MG63 (cell line): ENCODE results near the gene ATOX1. TPM values are rescaled to one million over a fixed set of nuclear protein-coding genes. Genes with fewer than 3 reads are reported as not detected.
A peak's percentile ranks its signal among the peaks of the same experiment; 100 is the strongest.
"Not testable (repeated sequence)": the region's sequence is repeated elsewhere in the genome, so short reads cannot be mapped to it uniquely, and the experiment has no call there.

Experiments
- DNase-seq: peaks from one replicate; pipeline ENCODE4 v3.0.0-alpha.2; 2020
- H3K27me3 ChIP-seq: fragments of 250-450 bp; sonication (Bioruptor Pico); 2 replicates; pipeline ENCODE4 v1.5.1; 2020; ENCODE audit warnings: mild to moderate bottlenecking, moderate library complexity
- H3K36me3 ChIP-seq: fragments of 250-450 bp; sonication (Bioruptor Pico); 2 replicates; pipeline ENCODE4 v1.5.1; 2020; ENCODE audit warnings: mild to moderate bottlenecking, moderate library complexity
- H3K4me3 ChIP-seq: fragments of 250-450 bp; sonication (Bioruptor Pico); 2 replicates; pipeline ENCODE4 v1.5.1; 2020; ENCODE audit warnings: mild to moderate bottlenecking, moderate library complexity
- H3K9me3 ChIP-seq: fragments of 250-450 bp; sonication (Bioruptor Pico); 2 replicates; pipeline ENCODE4 v1.5.1; 2020; ENCODE audit warnings: mild to moderate bottlenecking, moderate library complexity
- total RNA-seq: library from RNA; depleted of rRNA; stranded (reverse); fragments of >200 nt; shearing (Covaris generic); gene quantifications from 2 replicates; pipeline ENCODE4 v1.2.3, GENCODE V29; 2014; ENCODE audit warnings: low replicate concordance; rRNA removed

The ATOX1 gene, protein sequence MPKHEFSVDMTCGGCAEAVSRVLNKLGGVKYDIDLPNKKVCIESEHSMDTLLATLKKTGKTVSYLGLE
- 69.5 and 138 TPM in 2 replicates for total RNA-seq

DNA sequence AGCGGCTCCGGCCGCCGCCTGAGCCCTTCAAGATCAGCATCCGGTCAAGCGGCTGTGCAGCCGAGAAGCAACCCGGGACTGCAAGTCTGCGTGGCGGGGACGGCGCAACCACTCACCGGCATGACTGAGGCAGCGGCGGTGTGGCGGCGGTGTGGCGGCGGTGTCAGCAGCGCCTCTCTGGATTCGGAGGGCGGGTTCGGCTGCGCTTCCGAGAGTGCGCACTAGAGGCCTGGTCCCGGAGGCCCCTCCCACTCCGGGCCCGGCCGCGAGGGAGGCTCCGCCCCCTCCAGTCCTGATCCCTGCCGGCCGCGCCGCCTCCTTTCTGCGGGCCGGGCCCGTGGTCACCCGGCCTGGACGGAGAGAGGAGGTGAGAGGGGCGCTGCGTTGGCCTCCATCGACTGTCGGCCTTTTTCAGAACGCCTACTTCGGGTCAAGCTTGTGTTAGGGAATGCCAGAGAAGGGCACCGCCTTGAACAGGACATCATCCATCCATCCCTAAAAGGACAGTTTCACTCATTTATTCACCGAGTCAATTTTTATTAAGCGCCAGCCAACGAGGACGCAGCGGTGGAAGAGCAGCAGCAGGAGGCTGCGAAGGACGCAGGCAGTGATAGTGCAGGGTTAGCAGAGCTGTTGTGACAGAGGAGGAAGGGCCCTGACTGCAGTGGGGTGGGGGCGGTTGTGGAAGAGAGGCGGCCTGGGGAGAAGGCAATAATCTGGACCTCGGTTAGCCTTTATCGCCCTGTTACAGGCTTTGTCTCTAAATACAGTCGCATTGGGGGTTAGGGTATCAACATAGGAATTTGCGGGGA lies at the start of gene ATOX1:
TSS of gene ATOX1 (minus strand) at position 202 of the 812 bp plus-strand sequence. CDS start at position 122, 80 bp downstream.
- DNase-seq, result peak; percentile 95
- Histone ChIP-seq H3K9me3 (no peaks in the 10 kb centered on the region), H3K4me3 (peak within 1 kb of the TSS; percentile 96), H3K27me3 (no peaks in the 10 kb centered on the region), H3K36me3 (peaks cover 16% of the 10 kb centered on the region)

DNA sequence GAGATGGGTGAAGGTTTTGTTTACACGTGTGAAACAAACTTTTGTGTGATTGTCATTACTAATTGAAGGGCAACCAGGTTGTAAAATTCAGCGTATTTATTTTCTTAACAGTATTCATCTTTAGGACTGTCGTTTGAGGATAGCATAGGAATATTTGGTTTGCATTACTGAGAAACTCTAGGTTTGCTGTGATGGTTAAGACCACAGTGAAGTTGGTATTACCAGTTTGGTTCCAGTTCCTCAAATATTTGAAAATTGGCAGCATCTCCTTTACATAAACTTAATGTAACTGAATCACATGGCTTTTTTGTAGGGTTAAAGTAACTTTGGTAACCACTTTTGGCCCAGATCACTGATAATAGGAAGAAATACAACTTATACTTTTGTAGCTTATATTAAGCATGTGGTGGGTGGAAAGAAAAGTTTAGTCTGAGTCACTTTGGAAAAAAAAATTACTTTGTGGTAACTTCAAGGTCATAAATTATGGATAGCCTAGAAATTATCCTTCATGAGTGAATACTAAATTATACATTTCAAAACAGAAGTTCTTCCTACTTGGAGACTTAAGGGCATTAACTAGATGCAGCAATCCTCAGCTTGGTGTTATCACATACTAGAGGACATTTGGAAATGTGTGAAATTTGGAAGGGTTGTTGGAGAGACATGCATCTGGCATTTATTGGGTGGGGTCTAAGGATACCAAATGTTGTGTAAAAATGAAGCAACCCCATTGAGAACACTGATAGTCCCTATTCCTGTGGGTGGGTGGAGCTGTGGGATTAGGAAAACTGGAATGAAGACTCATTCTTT lies 47.2 kb upstream of the ATOX1 start:
- no peaks in the 10 kb centered on the region for H3K27me3 ChIP-seq
- peaks cover 98% of the 10 kb centered on the region for H3K36me3 ChIP-seq
- 0 out of 2 replicates have a peak, but pooled peaks cover 2% of the 10 kb centered on the region for H3K9me3 ChIP-seq
- H3K4me3 ChIP-seq, result no peak overlapping the region
- no peak for DNase-seq

DNA sequence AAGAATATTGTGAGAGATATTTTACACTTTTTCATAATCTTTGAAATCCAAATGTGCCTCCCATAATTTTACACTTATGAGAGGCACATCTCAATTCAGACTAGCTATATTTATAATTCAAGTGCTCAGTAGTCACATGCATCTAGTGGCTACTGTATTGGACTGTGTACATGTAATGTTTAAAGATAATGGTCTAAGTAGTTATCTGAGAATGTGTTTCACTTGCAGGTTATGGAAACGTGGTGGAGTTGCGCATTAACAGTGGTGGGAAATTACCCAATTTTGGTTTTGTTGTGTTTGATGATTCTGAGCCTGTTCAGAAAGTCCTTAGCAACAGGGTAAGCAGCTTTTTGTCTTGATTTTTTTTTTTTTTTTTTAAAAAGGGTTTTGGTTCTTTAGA lies 42.1 kb upstream of the ATOX1 start:
- H3K36me3 ChIP-seq, result peaks cover 98% of the 10 kb centered on the region
- H3K4me3 ChIP-seq, result no peak overlapping the region
- no peaks in the 10 kb centered on the region for H3K27me3 ChIP-seq
- no peak for DNase-seq
- H3K9me3 ChIP-seq, result no peaks in the 10 kb centered on the region

DNA sequence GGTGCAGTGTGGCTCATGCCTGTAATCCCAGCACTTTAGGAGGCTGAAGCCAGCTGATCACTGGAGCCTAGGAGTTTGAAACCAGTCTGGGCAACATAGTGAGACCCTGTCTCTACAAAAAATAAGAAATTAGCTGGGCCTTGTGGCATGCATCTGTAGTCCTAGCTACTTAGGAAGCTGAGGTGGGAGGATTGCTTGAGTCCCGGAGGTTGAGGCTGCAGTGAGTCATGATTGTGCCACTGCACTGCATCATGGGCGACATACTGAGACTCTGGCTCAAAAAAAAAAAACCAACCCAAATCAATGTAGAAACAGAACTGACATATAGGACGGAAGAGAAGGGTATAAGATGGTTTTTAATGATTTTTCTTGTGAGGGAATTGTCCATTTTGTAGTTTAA lies 41.0 kb upstream of the ATOX1 start:
- no peaks in the 10 kb centered on the region for H3K27me3 ChIP-seq
- peak; percentile 26 for DNase-seq
- no peaks in the 10 kb centered on the region for H3K9me3 ChIP-seq
- no peak overlapping the region for H3K4me3 ChIP-seq
- H3K36me3 ChIP-seq, result peaks cover 98% of the 10 kb centered on the region

DNA sequence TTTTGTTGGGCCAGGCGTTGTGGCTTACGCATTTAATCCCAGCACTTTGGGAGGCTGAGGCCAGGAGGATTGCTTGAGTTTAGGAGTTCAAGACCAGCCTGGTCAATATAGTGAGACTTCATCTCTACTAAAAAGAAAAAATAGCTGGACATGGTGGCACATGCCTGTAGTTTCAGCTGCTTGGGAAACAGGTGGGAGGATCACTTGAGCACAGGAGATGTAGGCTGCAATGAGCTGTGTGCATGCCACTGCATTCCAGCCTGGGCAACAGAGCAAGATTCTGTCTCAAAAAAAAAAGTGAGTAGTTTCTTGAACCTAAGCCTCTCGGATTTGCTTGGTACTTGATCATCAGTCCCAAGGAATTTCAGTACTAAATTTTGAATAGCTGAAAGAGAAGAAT lies 40.2 kb upstream of the ATOX1 start:
- Histone ChIP-seq H3K27me3 (no peaks in the 10 kb centered on the region), H3K36me3 (peaks cover 98% of the 10 kb centered on the region), H3K4me3 (no peak overlapping the region), H3K9me3 (no peaks in the 10 kb centered on the region)
- no peak for DNase-seq

DNA sequence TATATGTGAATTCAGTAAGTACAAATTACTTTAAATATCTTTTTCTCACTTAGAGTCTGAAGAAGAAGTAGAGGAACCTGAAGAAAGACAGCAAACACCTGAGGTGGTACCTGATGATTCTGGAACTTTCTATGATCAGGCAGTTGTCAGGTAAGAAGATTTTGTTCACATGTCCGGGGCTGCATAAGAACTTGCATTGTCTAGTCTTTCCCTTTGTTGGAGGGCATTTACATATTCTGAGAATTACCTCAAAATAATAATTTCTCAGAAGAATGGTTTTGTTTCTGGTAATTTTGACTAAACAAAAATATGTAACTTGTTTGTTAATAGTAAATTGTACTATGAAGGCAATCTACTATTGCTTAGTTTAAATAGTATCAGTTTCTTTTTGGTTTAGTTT lies 37.0 kb upstream of the ATOX1 start:
- Histone ChIP-seq H3K27me3 (no peaks in the 10 kb centered on the region), H3K9me3 (no peaks in the 10 kb centered on the region), H3K4me3 (no peak overlapping the region), H3K36me3 (peaks cover 97% of the 10 kb centered on the region)
- no peak for DNase-seq

DNA sequence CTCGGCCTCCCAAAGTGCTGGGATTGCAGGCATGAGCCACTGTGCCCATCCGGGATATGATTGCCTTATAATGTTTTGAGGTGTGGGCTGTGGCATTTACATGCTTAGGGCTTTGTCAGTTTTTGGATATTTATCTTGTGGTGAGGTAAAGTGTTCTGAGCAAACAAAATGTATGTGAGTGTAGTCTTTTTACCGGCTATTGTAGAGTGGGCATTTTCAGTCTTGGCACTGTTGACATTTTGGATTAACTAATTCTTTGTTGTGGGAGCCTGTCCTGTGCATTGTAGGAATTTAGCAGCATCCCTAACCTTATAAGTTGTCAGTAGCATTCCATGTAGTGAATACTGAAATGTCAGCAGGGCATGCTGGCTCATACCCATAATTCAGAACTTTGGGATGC lies 34.9 kb upstream of the ATOX1 start:
- Histone ChIP-seq H3K36me3 (peaks cover 95% of the 10 kb centered on the region), H3K27me3 (no peaks in the 10 kb centered on the region)
- no peak for DNase-seq

DNA sequence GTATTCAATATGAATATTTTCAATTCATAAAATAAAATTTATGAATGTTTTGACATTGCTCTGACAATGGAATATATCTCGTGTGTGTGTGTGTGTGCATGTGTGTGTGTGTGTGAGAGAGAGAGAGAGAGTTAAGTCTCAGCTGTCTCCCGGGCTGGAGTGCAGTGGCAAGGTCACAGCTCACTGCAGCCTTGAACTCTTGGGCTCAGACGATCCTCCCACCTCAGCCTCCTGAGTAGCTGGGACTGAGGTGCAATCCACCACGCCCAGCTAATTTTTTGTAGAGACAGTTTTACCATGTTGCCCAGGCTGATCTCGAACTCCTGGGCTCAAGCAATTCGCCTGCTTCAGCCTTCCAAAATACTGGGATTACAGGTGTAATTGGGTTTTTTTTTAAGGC lies 29.4 kb upstream of the ATOX1 start:
- Histone ChIP-seq H3K9me3 (no peaks in the 10 kb centered on the region), H3K4me3 (no peak overlapping the region), H3K27me3 (no peaks in the 10 kb centered on the region), H3K36me3 (peaks cover 70% of the 10 kb centered on the region)
- no peak for DNase-seq

More for the DNA sequence above, 34.9 kb upstream of the ATOX1 start:
- H3K4me3 ChIP-seq, result no peak overlapping the region
- no peaks in the 10 kb centered on the region for H3K9me3 ChIP-seq

DNA sequence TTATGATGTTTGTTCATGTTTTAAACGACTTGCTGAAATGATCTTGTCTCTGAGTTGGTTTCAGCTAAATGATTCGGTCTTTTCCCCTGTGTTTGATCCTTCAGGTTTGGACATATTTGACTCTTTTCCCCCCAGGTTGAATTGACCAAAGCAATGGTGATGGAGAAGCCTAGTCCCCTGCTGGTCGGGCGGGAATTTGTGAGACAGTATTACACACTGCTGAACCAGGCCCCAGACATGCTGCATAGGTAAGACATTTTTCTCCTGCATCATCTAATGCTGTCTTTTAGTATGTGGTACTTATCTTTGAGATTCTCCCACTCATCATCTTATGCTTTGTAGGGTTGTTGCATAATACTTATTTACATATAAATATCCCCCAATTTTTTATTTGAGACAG lies 28.0 kb upstream of the ATOX1 start:
- Histone ChIP-seq H3K9me3 (no peaks in the 10 kb centered on the region), H3K36me3 (peaks cover 63% of the 10 kb centered on the region), H3K4me3 (no peak overlapping the region), H3K27me3 (no peaks in the 10 kb centered on the region)
- no peak for DNase-seq

DNA sequence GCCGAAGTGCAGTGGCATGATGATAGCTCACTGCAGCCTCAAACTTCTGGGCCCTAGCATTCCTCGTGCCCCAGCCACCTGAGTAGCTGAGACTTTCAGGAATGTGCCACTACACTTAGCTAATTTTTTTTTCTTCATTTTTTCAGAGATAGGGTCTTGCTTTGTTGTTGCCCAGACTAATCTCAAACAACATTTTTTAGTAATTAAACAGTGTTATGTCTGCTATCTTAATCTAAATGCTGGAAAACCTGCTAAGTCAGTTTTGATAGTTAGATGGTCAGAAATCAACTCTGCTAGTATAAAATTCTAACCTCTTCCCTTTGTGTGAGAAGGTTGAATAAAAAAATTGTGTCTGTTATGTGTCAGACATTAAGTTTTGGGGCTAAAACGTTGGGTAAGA lies 25.7 kb upstream of the ATOX1 start:
- Histone ChIP-seq H3K4me3 (no peak overlapping the region), H3K9me3 (no peaks in the 10 kb centered on the region), H3K27me3 (no peaks in the 10 kb centered on the region), H3K36me3 (peaks cover 59% of the 10 kb centered on the region)
- no peak for DNase-seq

DNA sequence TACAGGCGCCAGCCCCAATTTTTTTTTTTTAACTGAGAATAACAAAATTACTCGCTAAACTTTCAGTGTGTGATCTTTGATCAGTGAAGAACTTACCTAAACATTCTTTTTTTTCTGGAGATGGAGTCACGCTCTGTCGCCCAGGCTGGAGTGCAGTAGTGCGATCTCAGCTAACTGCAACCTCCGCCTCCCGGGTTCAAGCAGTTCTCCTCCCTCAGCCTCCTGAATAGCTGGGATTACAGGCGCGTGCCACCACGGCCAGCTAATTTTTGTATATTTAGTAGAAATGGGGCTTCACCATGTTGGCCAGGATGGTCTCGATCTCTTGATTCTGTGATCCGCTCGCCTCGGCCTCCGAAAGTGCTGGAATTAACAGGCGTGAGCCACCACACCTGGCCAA lies 25.2 kb upstream of the ATOX1 start:
- H3K36me3 ChIP-seq, result peaks cover 57% of the 10 kb centered on the region
- not testable (repeated sequence) for DNase-seq, H3K9me3 ChIP-seq, H3K27me3 ChIP-seq, H3K4me3 ChIP-seq

DNA sequence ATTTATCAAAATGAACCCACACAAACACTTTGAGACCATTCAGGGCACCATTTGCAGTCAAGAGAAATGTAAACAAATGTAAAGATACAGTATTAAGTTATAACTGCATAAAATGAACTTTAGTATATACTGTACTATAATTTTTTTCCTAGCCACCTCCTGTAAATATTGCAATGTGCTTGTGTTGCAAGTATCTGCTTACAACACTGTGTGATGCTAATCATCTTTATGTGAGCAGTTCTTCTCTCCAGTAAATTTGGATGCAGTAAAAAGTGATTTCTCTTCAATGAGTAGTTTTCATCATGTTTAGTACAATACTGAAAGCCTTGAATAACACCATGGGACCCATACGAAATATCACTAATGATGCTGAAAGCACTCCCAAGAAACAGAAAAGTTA lies 22.8 kb upstream of the ATOX1 start:
- Histone ChIP-seq H3K4me3 (no peak overlapping the region), H3K9me3 (no peaks in the 10 kb centered on the region), H3K36me3 (peaks cover 56% of the 10 kb centered on the region), H3K27me3 (no peaks in the 10 kb centered on the region)
- no peak for DNase-seq

DNA sequence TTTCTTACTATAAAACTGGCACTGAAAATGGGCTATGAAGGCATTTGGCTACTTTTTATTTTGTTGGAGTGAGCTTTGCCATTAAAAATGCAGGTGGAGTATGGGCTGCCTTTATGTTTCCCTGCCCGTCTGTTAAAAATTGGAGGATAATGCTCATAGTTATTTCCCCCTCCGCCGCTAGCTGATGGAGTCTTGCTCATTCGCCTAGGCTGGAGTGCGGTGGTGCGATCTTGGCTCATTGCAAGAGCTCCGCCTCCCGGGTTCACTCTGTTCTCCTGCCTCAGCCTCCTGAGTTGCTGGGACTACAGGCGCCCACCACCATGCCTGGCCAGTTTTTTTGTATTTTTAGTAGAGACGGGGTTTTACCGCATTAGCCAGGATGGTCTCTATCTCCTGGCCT lies 21.9 kb upstream of the ATOX1 start:
- Histone ChIP-seq H3K4me3 (no peak overlapping the region), H3K9me3 (no peaks in the 10 kb centered on the region), H3K36me3 (peaks cover 59% of the 10 kb centered on the region), H3K27me3 (no peaks in the 10 kb centered on the region)
- no peak for DNase-seq

DNA sequence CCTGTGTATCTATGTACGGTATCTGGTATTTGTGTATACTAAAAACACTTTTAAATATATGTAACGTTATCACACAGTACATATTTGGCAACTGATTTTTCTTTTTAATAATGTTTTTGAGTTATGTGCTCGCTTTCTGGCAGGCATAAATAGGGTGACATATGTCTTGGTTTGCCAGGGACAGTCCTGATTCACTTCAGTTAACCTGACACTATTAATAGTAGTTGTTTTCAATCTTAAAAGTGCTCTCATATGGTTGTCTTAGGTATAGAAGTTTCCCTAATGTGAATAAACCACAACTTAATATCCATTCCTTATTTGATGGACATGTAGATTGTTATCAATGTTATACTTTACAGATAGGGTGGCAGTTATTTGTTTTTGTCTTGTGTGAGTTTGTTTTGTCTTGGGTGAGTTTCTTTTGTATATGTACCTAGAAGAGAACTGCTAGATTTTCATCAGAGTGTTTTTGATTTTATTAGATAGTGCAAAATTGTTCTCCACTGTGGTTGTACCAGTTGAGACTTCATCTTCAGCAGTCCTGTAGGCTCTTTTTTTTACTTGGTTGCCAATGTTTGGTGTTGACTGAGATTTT lies 21.2 kb upstream of the ATOX1 start:
- Histone ChIP-seq H3K27me3 (no peaks in the 10 kb centered on the region), H3K4me3 (no peak overlapping the region), H3K9me3 (no peaks in the 10 kb centered on the region), H3K36me3 (peaks cover 65% of the 10 kb centered on the region)
- no peak for DNase-seq

DNA sequence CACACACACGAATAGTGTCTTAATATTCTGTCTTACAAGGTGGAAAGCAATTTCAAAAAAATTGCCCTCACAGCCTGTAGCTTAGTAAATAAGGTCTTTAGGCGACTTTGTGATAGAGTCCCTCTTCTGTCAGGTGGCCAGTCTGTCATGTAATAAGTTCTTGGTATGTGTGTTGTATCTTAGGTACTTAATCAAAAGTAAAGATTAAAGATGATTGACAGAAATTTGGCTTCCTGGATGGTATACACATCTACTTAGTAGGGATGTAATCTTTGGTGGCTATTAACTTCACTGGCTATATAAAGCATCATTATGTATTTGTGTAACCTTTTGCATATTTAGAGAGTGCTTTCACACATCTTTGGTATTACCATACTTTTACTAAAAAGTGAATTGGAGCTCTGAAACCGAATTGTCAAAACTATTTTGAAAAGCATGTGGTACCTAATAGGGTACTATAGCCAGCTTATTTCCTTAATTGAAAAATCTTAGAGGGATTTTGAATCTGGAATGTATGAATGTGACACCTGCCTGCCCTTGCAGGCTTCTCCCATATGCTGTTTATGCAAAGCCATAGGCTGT lies 16.7 kb upstream of the ATOX1 start:
- no peaks in the 10 kb centered on the region for H3K9me3 ChIP-seq

DNA sequence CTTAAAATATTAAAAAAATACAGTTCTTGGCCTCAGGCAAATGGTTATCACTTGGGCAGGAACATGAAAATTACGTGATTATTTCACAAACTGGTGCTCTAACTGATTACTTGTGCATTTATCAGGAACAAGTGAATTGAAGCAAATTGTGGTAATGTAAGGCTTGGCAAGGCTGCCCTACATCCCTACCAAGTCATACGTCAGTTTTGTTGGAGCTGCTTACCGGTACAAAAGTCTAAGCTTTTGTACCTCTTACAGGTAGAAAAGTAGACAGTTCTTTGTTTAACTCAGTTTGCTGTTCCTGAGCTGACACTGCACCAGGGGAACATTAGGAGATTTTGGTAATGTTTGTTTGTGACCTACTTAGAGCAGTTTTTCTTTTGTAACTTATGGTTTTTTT lies 15.5 kb upstream of the ATOX1 start:
- H3K9me3 ChIP-seq, result no peaks in the 10 kb centered on the region
- no peaks in the 10 kb centered on the region for H3K27me3 ChIP-seq
- no peak for DNase-seq
- peak overlapping the region; percentile 92 for H3K4me3 ChIP-seq
- H3K36me3 ChIP-seq, result peaks cover 57% of the 10 kb centered on the region

More for the DNA sequence above, 16.7 kb upstream of the ATOX1 start:
- no peak for DNase-seq
- Histone ChIP-seq H3K4me3 (peak overlapping the region; percentile 92; the same call in 1 of the 2 replicates), H3K27me3 (no peaks in the 10 kb centered on the region), H3K36me3 (peaks cover 68% of the 10 kb centered on the region)
